Stimulated activated CD4-positive, alpha-beta T cell treated with anti-CD3 and anti-CD28 coated beads, TNF-alpha, amount 100 ng/mL, for 48 hours (primary cell): ENCODE data around the gene AFAP1L2.

Experiments used
- DNase-seq, 3 donors: peaks; one replicate each; pipeline ENCODE4 v3.0.0-alpha.2; 2020; ENCODE audit warnings: low read depth in 3 of 3

The AFAP1L2 gene

GRCh38 chr10:114408968-114409444 lies 4.7 kb upstream of the AFAP1L2 start:
- DNase-seq: no peak

GRCh38 chr10:114408112-114408967 lies 4.0 kb upstream of the AFAP1L2 start:
- DNase-seq: no peak

- DNase-seq: no peak
Measured at GRCh38 chr10:114406455-114406854, 2.2 kb upstream of the AFAP1L2 start.

- no peak for DNase-seq
Measured at GRCh38 chr10:114405011-114405350, 679 bp upstream of the AFAP1L2 start.

GRCh38 chr10:114403541-114404161 lies 651 bp downstream of the AFAP1L2 start:
- no peak for DNase-seq

GRCh38 chr10:114402871-114403540 lies 1.3 kb downstream of the AFAP1L2 start:
- no peak for DNase-seq

GRCh38 chr10:114402233-114402632 lies 2.1 kb downstream of the AFAP1L2 start:
- no peak for DNase-seq

- DNase-seq: no peak
Measured at GRCh38 chr10:114401195-114401791, 3.0 kb downstream of the AFAP1L2 start.

- no peak for DNase-seq
Measured at GRCh38 chr10:114400091-114400490, 4.2 kb downstream of the AFAP1L2 start.

- DNase-seq: no peak
Measured at GRCh38 chr10:114399576-114399975, 4.7 kb downstream of the AFAP1L2 start.

- no peak for DNase-seq
Measured at GRCh38 chr10:114398587-114399331, 5.5 kb downstream of the AFAP1L2 start.

- DNase-seq: no peak
Measured at GRCh38 chr10:114397651-114398145, 6.6 kb downstream of the AFAP1L2 start.

GRCh38 chr10:114396464-114396863 lies 7.8 kb downstream of the AFAP1L2 start:
- no peak for DNase-seq

- DNase-seq: no peak
Measured at GRCh38 chr10:114395366-114396022, 8.8 kb downstream of the AFAP1L2 start.

- DNase-seq: no peak
Measured at GRCh38 chr10:114394531-114394930, 9.8 kb downstream of the AFAP1L2 start.

GRCh38 chr10:114393886-114394285 lies 10.4 kb downstream of the AFAP1L2 start:
- DNase-seq: no peak

GRCh38 chr10:114393482-114393881 lies 10.8 kb downstream of the AFAP1L2 start:
- DNase-seq: no peak

- DNase-seq: no peak
Measured at GRCh38 chr10:114392112-114392835, 12.0 kb downstream of the AFAP1L2 start.

GRCh38 chr10:114391599-114391998 lies 12.7 kb downstream of the AFAP1L2 start:
- no peak for DNase-seq

- no peak for DNase-seq
Measured at GRCh38 chr10:114389426-114389825, 14.9 kb downstream of the AFAP1L2 start.
